K562 (cell line): ENCODE results near the gene DLK2. TPM values are rescaled to one million over a fixed set of nuclear protein-coding genes. Genes with fewer than 3 reads are reported as not detected.

Experiments
- BCOR ChIP-seq: fragments of 450-650 bp; IDR thresholded peaks from 2 replicates; pipeline ENCODE4 v1.6.1; 2016
- CXXC5 ChIP-seq: fragments of 250-450 bp; sonication (Bioruptor Pico); IDR thresholded peaks from 2 replicates; pipeline ENCODE4 v1.8.0; 2022; ENCODE audit warnings: inconsistent platforms, mild to moderate bottlenecking, moderate library complexity
- ETV5 ChIP-seq: sonication (generic); formaldehyde crosslinking; IDR thresholded peaks from 2 replicates; pipeline ENCODE4 v1.4.0; 2020; ENCODE audit warnings: low read depth, mild to moderate bottlenecking, missing genetic modification reagents
- HCFC1 ChIP-seq: IDR thresholded peaks from 2 replicates; pipeline ENCODE4 v1.6.1; 2012; ENCODE audit warnings: low read depth, low read length, improper control_type of control experiment
- KLF16 ChIP-seq: IDR thresholded peaks from 2 replicates; pipeline ENCODE4 v1.6.1; 2016; ENCODE audit warnings: antibody characterized with exemption
- MAX ChIP-seq: sonication (generic); formaldehyde crosslinking; IDR thresholded peaks from 2 replicates; pipeline ENCODE4 v1.9.0; 2022; ENCODE audit warnings: mild to moderate bottlenecking, missing genetic modification reagents
- MYC ChIP-seq, 2 experiments: fragments of 250-450 bp in 1 of 2; sonication (Bioruptor Pico) in 1 of 2; IDR thresholded peaks; 2 replicates each; pipeline versions ENCODE4 v1.5.1 to v1.6.1; 2012 to 2021; ENCODE audit warnings: low read depth in 2 of 2, borderline replicate concordance in 1 of 2, improper control_type of control experiment in 1 of 2, low read length in 1 of 2, mild to moderate bottlenecking in 1 of 2, moderate library complexity in 1 of 2
- NBN ChIP-seq: fragments of 450-650 bp; IDR thresholded peaks from 2 replicates; pipeline ENCODE4 v1.6.1; 2016; ENCODE audit warnings: low read depth, mild to moderate bottlenecking
- NFE2 ChIP-seq: IDR thresholded peaks from 2 replicates; pipeline ENCODE4 v1.6.1; 2014; ENCODE audit warnings: antibody characterized with exemption, low read depth
- RBBP5 ChIP-seq: fragments of 200-600 bp; sonication (generic); IDR thresholded peaks from 2 replicates; pipeline ENCODE4 v1.6.1; 2012; ENCODE audit warnings: borderline replicate concordance, mild to moderate bottlenecking, low read length, control low read depth, inconsistent platforms; ENCODE audit not compliant: insufficient read depth, poor library complexity, severe bottlenecking
- XRCC4 ChIP-seq: IDR thresholded peaks from one replicate; pipeline ENCODE4 v1.6.1; 2011; ENCODE audit not compliant: insufficient read depth, insufficient read length; ENCODE audit errors: extremely low read depth
- polyA plus RNA-seq, 8 experiments: library from polyadenylated mRNA; depleted of rRNA in 4 of 8; stranded (reverse) in 5 of 8; unstranded in 3 of 8; fragments of >200 nt; fragmentation: Nextera tagmentation in 2 of 8; fragmentation: Illumina TruSeq in 1 of 8; extraction: Ambion mirVana in 2 of 8; extraction: Trizol in 1 of 8; gene quantifications; 2 replicates each; pipeline versions ENCODE4 v1.2.1 to v1.2.3, GENCODE V29; 2011 to 2014; ENCODE audit warnings: inconsistent platforms in 1 of 8, missing spikeins in 1 of 8
- total RNA-seq, 7 experiments: library from RNA; depleted of rRNA in 6 of 7; stranded (reverse); fragments of >200 nt in 6 of 7; fragmentation: Illumina TruSeq in 2 of 7; extraction: Trizol in 2 of 7; gene quantifications; 2 replicates each; pipeline versions ENCODE4 v1.2.1 to v1.2.3, GENCODE V29; 2011 to 2021; ENCODE audit warnings: low replicate concordance in 1 of 7

DLK2 gene
- total and polyA plus RNA-seq, 9 of the 15 experiments (the other 6 are each of a cell fraction or from before 2014, with no cell fraction given) = 0.11 to 0.53 (median 0.29) TPM; not detected in 3

GRCh38 chr6:43428112-43428570 lies 27.2 kb downstream of the DLK2 start (continued):
- no peak for TF ChIP-seq MYC (IDR thresholded peaks at IDR 0.05; ENCODE audit: low read depth, low read length)
- TF ChIP-seq MYC (CRISPR knock-in tag; IDR thresholded peaks at IDR 0.05; ENCODE audit: borderline replicate concordance, low read depth) = peak; percentile 3; the same call in 1 of the 2 replicates
- TF ChIP-seq HCFC1 = no peak
- TF ChIP-seq NFE2 = no peak
- TF ChIP-seq BCOR = no peak
- TF ChIP-seq NBN = no peak
- no peak for TF ChIP-seq ETV5 (CRISPR knock-in tag)
- no peak for TF ChIP-seq KLF16
- TF ChIP-seq RBBP5 = no peak
- TF ChIP-seq MAX (CRISPR knock-in tag) = no peak
- no peak for TF ChIP-seq XRCC4
- TF ChIP-seq CXXC5 = no peak
